Inflammatory macrophage (primary cell): ENCODE results near the gene LMLN.
"Not testable (repeated sequence)": the region's sequence is repeated elsewhere in the genome, so short reads cannot be mapped to it uniquely, and the experiment has no call there.

Experiments
- DNase-seq, 2 donors: peaks; one replicate each; pipeline ENCODE4 v3.0.0-alpha.2; 2020 to 2022

LMLN gene

DNA sequence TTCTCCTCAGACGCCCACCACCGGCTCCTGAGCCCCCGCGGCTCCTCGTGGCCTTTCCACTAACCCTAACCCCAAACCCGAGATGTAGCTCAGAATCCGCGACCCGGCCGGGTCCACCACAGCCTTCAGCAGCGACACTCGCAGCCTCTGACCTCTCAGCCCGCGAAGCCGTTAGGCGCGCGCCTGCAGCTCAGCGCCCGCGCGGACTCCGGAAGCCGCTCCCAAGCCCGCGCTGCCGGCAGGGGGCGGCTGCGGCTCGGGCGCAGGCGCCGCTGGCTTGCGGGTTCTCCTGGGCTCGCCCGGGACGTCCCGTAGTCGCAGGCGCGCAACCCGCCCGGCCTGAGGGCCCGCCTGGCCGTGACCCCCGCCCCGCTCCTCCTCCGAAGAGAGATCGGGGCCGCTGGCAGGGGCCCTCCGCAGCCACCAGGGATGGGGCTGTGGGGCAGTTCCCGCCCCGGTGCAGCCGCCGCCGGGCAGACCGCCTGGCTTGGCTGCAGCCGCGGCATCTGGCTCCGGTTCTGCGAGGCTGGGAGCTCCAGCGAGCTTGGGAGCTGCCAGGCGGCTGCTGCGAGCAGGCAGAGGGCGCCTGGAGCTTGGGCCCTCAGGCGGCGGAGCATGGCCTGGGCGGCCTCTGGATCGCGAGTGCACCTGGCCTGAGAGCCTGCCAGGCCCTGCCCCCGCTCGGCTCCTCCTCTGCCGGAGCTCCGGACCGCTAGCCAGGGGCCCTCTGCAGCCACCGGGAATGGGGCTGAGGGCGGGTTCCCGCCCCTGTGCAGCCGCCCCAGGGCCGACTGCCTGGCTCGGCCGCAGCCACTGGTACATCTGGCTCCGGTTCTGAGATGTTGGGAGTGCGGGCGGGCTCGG, 120.7 kb downstream of the LMLN start:
- peak; percentile 78 to 88 for DNase-seq

DNA sequence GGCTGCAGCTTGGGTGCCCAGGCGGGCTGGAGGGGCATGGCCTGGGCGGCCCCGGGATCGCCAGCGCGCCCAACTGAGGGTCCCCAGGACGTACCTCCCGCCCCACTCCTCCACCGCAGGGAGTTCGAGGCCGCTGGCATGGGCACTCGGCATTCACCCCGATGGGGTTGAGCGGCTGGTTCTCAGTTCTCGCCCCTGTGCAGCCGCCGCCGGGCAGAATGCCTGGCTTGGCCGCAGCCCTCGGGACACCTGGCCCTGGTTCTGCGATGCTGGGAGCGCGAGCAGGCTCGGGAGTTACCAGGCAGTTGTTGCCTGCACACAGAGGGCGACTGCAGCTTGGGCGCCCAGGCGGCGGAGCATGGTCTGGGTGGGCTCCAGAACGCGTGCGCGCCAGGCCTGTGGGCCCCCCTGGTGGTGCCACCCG, 121.4 kb downstream of the LMLN start:
- DNase-seq = no peak

DNA sequence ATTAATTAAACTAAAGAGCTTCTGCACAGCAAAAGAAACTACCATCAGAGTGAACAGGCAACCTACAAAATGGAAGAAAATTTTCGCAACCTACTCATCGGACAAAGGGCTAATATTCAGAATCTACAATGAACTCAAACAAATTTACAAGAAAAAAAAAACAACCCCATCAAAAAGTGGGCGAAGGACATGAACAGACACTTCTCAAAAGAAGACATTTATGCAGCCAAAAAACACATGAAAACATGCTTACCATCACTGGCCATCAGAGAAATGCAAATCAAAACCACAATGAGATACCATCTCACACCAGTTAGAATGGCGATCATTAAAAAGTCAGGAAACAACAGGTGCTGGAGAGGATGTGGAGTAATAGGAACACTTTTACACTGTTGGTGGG, 122.2 kb downstream of the LMLN start:
- DNase-seq = not testable (repeated sequence)

DNA sequence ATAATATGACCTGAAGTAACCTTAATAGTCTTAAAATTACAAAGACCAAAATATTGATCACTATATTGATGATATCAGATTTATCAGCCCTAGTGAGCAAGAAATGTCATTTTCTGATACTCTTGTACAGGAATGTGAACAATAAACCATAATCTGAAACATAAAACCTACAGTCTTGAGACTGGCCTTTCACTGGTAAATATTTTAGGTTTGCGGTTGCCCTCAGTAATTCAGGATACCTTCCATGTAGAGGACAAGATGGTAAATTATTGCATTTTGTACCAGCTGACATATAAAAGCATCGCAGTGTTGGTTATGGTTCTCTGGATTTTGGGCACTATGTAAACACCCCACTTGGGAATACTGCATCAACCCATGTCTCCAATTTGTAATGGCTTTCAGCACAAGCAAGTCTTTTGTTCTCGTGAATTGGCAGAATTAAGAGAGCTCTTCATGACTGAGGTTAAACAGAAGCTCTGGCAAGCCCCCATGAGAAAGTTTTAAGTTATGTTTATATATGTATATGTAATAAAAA, 128.5 kb downstream of the LMLN start:
- DNase-seq = no peak

DNA sequence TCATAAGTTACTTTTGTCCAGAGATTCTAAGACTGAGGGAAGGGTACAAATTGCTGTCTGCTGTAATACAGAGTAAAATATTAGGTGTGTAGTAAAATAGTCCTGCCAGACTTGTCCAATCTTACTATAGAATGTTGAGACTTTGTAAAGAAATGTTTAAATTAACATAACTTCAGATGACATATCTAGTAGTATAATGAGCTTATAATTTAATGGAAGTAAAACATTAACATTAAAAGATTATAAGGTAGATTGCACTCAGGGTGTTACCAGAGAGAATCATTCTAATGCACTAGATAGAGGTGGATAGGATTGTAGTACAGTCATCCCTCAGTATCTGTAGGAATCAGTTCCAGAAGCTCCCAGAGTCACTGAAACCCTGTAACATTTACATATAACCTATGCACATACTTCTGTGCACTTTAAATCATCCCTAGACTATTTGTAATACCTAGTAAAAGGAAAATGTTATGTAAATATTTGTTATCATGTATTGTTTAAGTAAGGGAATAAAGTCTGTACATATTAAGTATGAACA, 130.8 kb downstream of the LMLN start:
- DNase-seq = no peak

DNA sequence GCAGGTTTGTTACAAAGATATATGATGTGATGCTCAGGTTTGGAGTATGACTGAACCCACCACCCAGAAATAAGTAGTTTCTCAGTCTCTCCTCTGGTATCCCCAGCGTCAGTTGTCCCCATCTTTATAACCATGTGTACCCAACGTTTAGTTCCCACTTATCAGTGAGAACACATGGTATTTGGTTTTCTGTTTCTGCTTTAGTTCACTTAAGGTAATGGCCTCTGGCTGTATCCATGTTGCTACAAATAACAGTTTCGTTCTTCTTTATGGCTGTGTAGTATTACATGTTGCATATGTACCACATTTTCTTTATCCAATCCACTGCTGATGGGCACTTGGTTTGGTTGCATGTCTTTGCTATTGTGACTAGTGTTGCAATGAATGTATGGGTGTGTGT, 132.3 kb downstream of the LMLN start:
- DNase-seq = no peak

DNA sequence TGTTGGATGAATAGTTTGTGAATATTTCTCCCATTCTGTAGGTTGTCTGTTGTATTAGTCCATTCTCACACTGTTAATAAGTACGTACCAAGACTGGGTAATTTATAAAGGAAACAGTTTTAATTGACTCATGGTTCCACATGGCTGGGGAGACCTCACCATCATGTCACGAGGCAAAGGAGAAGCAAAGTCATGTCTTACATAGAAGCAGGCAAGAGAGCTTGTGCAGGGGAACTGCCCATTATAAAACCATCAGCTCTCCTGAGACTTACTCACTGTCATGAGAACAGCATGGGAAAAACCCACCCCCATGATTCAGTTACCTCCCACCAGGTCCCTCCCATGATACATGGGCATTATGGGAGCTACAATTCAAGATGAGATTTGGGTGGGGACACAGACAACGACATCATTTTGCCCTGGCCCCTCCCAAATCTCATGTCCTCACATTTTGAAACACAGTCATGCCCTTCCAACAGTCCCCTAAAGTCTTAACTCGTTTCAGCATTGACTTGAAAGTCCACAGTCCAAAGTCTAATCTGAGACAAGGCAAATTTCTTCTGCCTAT, 133.2 kb downstream of the LMLN start:
- DNase-seq = peak; percentile 9 to 40
